Measurements from ENCODE around the gene OGDH.

Gene OGDH

DNA sequence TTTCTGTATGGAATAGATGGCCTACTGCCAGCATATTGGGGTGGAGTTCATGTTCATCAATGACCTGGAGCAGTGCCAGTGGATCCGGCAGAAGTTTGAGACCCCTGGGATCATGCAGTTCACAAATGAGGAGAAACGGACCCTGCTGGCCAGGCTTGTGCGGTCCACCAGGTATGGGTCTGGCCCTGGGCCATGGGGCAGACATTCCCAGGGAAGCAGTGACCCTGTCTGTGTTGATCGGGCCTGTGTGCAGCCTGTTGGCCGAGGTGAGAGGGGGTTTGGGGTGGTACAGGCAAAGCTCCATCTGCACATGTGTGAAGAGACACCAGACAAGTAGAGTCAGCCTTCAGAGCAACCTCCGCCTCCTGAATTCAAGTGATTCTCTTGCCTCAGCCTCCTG, 67.3 kb downstream of the OGDH start:
- no peak for DNase-seq
- H3K27ac ChIP-seq: no peak overlapping the region
- H3K9me3 ChIP-seq: no peaks in the 10 kb centered on the region
- H3K36me3 ChIP-seq: peaks cover 27 to 41% (median 37%) of the 10 kb centered on the region in 3 donors
- H3K4me1 ChIP-seq: peaks cover 0 to 5% (median 0%) of the 10 kb centered on the region in 4 donors
- no peak for TF ChIP-seq CTCF (IDR thresholded peaks at IDR 0.05)
- H3K4me3 ChIP-seq: no peak overlapping the region
- H3K27me3 ChIP-seq: no peaks in the 10 kb centered on the region
- intact Hi-C loops (cut with DNase I; ENCODE audit: low total_unique reads): no loop called here

GRCh38 chr7:44674381-44674780, 68.0 kb downstream of the OGDH start:
- Histone ChIP-seq H3K9me3 (no peaks in the 10 kb centered on the region), H3K4me3 (no peak overlapping the region), H3K36me3 (peaks cover 31 to 47% (median 43%) of the 10 kb centered on the region in 3 donors), H3K27ac (no peak overlapping the region), H3K27me3 (no peaks in the 10 kb centered on the region), H3K4me1 (peaks cover 0 to 7% (median 0%) of the 10 kb centered on the region in 4 donors)
- TF ChIP-seq CTCF (IDR thresholded peaks at IDR 0.05): no peak
- intact Hi-C loops (cut with DNase I; ENCODE audit: low total_unique reads): no loop called here
- DNase-seq: peak in 1 of 2 donors; percentile 48

- Histone ChIP-seq H3K36me3 (peaks cover 36 to 68% (median 67%) of the 10 kb centered on the region in 3 donors), H3K27me3 (no peaks in the 10 kb centered on the region), H3K4me1 (peaks cover 0 to 7% (median 0%) of the 10 kb centered on the region in 4 donors), H3K4me3 (no peak overlapping the region), H3K9me3 (no peaks in the 10 kb centered on the region), H3K27ac (no peak overlapping the region)
- TF ChIP-seq CTCF (IDR thresholded peaks at IDR 0.05): no peak
- DNase-seq: peak in 1 of 2 donors; percentile 19
- intact Hi-C loops (cut with DNase I; ENCODE audit: low total_unique reads): no loop called here
Measured at GRCh38 chr7:44676776-44677175, 70.3 kb downstream of the OGDH start.

DNA sequence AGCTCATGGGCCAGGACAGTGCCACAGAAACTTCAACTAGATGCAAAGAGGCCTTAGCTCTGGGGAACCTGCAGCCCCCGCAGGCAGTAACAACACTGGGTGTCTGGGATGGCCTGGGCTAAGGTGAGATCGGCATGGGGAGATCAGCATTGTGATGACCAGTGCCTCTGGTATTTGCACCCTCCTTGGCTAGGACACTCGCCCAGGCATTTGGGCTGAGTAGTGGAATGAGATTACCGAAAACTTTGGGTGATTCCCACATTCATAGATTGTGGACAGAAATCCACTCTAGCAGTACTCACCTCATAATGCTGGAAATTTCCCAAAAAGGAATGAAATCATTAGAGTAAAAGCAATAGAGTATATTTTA, 71.7 kb downstream of the OGDH start:
- Histone ChIP-seq H3K27me3 (no peaks in the 10 kb centered on the region), H3K27ac (no peak overlapping the region), H3K4me1 (peaks cover 0 to 7% (median 0%) of the 10 kb centered on the region in 4 donors), H3K4me3 (no peak overlapping the region), H3K9me3 (no peaks in the 10 kb centered on the region), H3K36me3 (peaks cover 45 to 80% (median 79%) of the 10 kb centered on the region in 3 donors)
- intact Hi-C loops (cut with DNase I; ENCODE audit: low total_unique reads): no loop called here
- DNase-seq: peak in 1 of 2 donors; percentile 29
- no peak for TF ChIP-seq CTCF (IDR thresholded peaks at IDR 0.05)

GRCh38 chr7:44678471-44679179, 72.2 kb downstream of the OGDH start:
- intact Hi-C loops (cut with DNase I; ENCODE audit: low total_unique reads): no loop called here
- no peak overlapping the region for H3K4me3 ChIP-seq
- peak; percentile 28 to 51 for DNase-seq
- H3K27ac ChIP-seq: no peak overlapping the region
- no peak for TF ChIP-seq CTCF (IDR thresholded peaks at IDR 0.05)
- H3K36me3 ChIP-seq: peaks cover 44 to 81% (median 77%) of the 10 kb centered on the region in 3 donors
- no peaks in the 10 kb centered on the region for H3K27me3 ChIP-seq
- no peaks in the 10 kb centered on the region for H3K9me3 ChIP-seq
- peaks cover 0 to 7% (median 0%) of the 10 kb centered on the region in 4 donors for H3K4me1 ChIP-seq
